GM12878 (cell line): ENCODE results near the gene GREB1. TPM values are rescaled to one million over a fixed set of nuclear protein-coding genes. Genes with fewer than 3 reads are reported as not detected.

ENCODE experiments used
- ATAC-seq: fragments of 200-7000 bp; cut with Tn5 transposase; 3 replicates; pipeline ENCODE4 v1.9.1; 2020; ENCODE audit warnings: mild to moderate bottlenecking, moderate library complexity
- BruUV-seq: library from RNA; stranded (reverse); fragments of 400-500 nt; replicated peaks from 2 replicates; lab custom pipeline; 2021; lab: Mats Ljungman, UMichigan
- CTCF ChIA-PET: fragments of 300-600 bp; sonication (Branson Sonifier 250); formaldehyde crosslinking; extraction: SDS; loops from one replicate; lab custom pipeline; 2021; ENCODE audit warnings: inconsistent platforms; lab: Yijun Ruan, JAX
- POLR2A ChIA-PET: fragments of 350-600 bp; formaldehyde crosslinking; extraction: SDS; loops from one replicate; lab custom pipeline; 2021; ENCODE audit warnings: inconsistent platforms; lab: Charles Lee
- RAD21 ChIA-PET: fragments of 300-600 bp; sonication (Branson Sonifier 250); formaldehyde crosslinking; loops from one replicate; lab custom pipeline; 2023; ENCODE audit warnings: antibody characterized with exemption; ENCODE audit not compliant: unreplicated experiment; lab: Charles Lee
- SMC1A ChIA-PET: fragments of 300-600 bp; sonication (Branson Sonifier 250); formaldehyde crosslinking; loops from one replicate; lab custom pipeline; 2023; ENCODE audit not compliant: unreplicated experiment, uncharacterized antibody; lab: Charles Lee
- DNase-seq: peaks from one replicate; pipeline ENCODE4 v3.0.0-alpha.2; 2011; ENCODE audit warnings: low read depth, low spot score
- FAIRE-seq: peaks from 3 replicates; lab custom pipeline; 2011; peaks lifted over from hg19 to GRCh38; lab: Jason Lieb, UNC
- H2AFZ ChIP-seq: 2 replicates; pipeline ENCODE4 v1.6.0; 2011; ENCODE audit warnings: low read depth, low read length, control low read depth; ENCODE audit not compliant: control insufficient read depth
- H3K27ac ChIP-seq: 2 replicates; pipeline ENCODE4 v1.5.1; 2011; ENCODE audit warnings: control low read depth; ENCODE audit not compliant: control insufficient read depth, insufficient read depth
- H3K27me3 ChIP-seq, 2 experiments: replicated peaks in 1 of 2; 2 replicates each; pipeline versions ENCODE4 v1.6.0 to v1.6.1; 2011; ENCODE audit warnings: low read length in 1 of 2; ENCODE audit not compliant: control insufficient read depth in 2 of 2, insufficient read depth in 2 of 2
- H3K36me3 ChIP-seq, 2 experiments: 2 replicates each; pipeline ENCODE4 v1.5.1; 2011; ENCODE audit warnings: low read length in 1 of 2; ENCODE audit not compliant: control insufficient read depth in 2 of 2, insufficient read depth in 2 of 2
- H3K4me1 ChIP-seq: 2 replicates; pipeline ENCODE4 v1.6.1; 2011; ENCODE audit warnings: mild to moderate bottlenecking, low read length, moderate library complexity, mixed read lengths; ENCODE audit not compliant: control insufficient read depth, insufficient read depth
- H3K4me2 ChIP-seq: 2 replicates; pipeline ENCODE4 v1.6.0; 2011; ENCODE audit warnings: control low read depth; ENCODE audit not compliant: control insufficient read depth, insufficient read depth
- H3K4me3 ChIP-seq: fragments of 200-600 bp; sonication (generic); 2 replicates; pipeline ENCODE4 v1.5.1; 2016
- H3K79me2 ChIP-seq: 2 replicates; pipeline ENCODE4 v1.6.0; 2011; ENCODE audit warnings: low read length; ENCODE audit not compliant: control insufficient read depth, insufficient read depth
- H3K9ac ChIP-seq: 2 replicates; pipeline ENCODE4 v1.8.0; 2011; ENCODE audit warnings: low read length, control low read depth, mixed read lengths; ENCODE audit not compliant: control insufficient read depth, insufficient read depth
- H3K9me3 ChIP-seq: replicated peaks from 3 replicates; pipeline ENCODE4 v1.5.1; 2011; ENCODE audit warnings: mild to moderate bottlenecking, low read length; ENCODE audit not compliant: control insufficient read depth, insufficient read depth
- H4K20me1 ChIP-seq: 2 replicates; pipeline ENCODE4 v1.6.0; 2011; ENCODE audit not compliant: control insufficient read depth, insufficient read depth
- CREB1 ChIP-seq: IDR thresholded peaks from 2 replicates; pipeline ENCODE4 v1.6.1; 2012; ENCODE audit warnings: low read depth, mild to moderate bottlenecking, inconsistent platforms
- E2F8 ChIP-seq: fragments of 450-650 bp; IDR thresholded peaks from 2 replicates; pipeline ENCODE4 v1.6.1; 2018; ENCODE audit warnings: mild to moderate bottlenecking, low read depth, moderate library complexity; ENCODE audit not compliant: partially characterized antibody
- ETV6 ChIP-seq, 2 experiments: fragments of 450-650 bp in 1 of 2; IDR thresholded peaks in 1 of 2; conservative IDR thresholded peaks in 1 of 2; 2 replicates each; pipeline ENCODE4 v1.6.1; 2014; ENCODE audit warnings: antibody characterized with exemption in 1 of 2, borderline replicate concordance in 1 of 2, low read depth in 1 of 2, mild to moderate bottlenecking in 1 of 2, moderate library complexity in 1 of 2
- NR2C2 ChIP-seq: IDR thresholded peaks from 2 replicates; pipeline ENCODE4 v1.6.1; 2011; ENCODE audit warnings: borderline replicate concordance, low read depth; ENCODE audit not compliant: control insufficient read depth, insufficient read length
- PKNOX1 ChIP-seq: fragments of 450-650 bp; IDR thresholded peaks from 2 replicates; pipeline ENCODE4 v1.6.1; 2016; ENCODE audit warnings: mild to moderate bottlenecking
- SMAD1 ChIP-seq: fragments of 450-650 bp; IDR thresholded peaks from 2 replicates; pipeline ENCODE4 v1.6.1; 2018; ENCODE audit warnings: mild to moderate bottlenecking, low read depth; ENCODE audit not compliant: partially characterized antibody
- TAF1 ChIP-seq: IDR thresholded peaks from 2 replicates; pipeline ENCODE4 v1.6.1; 2011; ENCODE audit warnings: mild to moderate bottlenecking, low read depth, low read length, borderline replicate concordance
- WGBS: methylation state at CpG from one replicate; pipeline ENCODE4 v1.1.6; 2016; ENCODE audit warnings: low lambda C conversion rate; ENCODE audit not compliant: insufficient replicate concordance, insufficient coverage; ENCODE audit errors: missing lambda C conversion rate; 5-methylcytosine and 5-hydroxymethylcytosine counted together
- in situ Hi-C: fragments of 300-500 bp; cut with MboI; formaldehyde crosslinking; loops from 9 replicates; pipeline ENCODE4 v1.14.3; 2018; ENCODE audit warnings: mixed read lengths
- intact Hi-C: fragments of 100-400 bp; cut with micrococcal nuclease; formaldehyde crosslinking; loops from one replicate; pipeline ENCODE4 v1.14.2; 2022; ENCODE audit not compliant: unreplicated experiment
- polyA plus RNA-seq, 11 experiments: library from polyadenylated mRNA; depleted of rRNA in 4 of 11; unstranded in 6 of 11; stranded (reverse) in 5 of 11; fragments of >200 nt; fragmentation: Nextera tagmentation in 4 of 11; fragmentation: Illumina TruSeq in 1 of 11; extraction: Ambion mirVana in 4 of 11; extraction: Trizol in 1 of 11; gene quantifications; 1 replicate in 1 of 11; 2 replicates in 10 of 11; pipeline versions ENCODE4 v1.2.1 to v1.2.3, GENCODE V29; 2011 to 2016; ENCODE audit warnings: inconsistent platforms in 2 of 11, missing spikeins in 2 of 11, low read depth in 1 of 11
- total RNA-seq, 4 experiments: library from RNA; depleted of rRNA in 3 of 4; stranded (reverse); fragments of >200 nt in 3 of 4; fragmentation: Illumina TruSeq in 1 of 4; extraction: Trizol in 1 of 4; gene quantifications; 2 replicates each; pipeline versions ENCODE4 v1.2.1 to v1.2.3, GENCODE V29; 2013 to 2021

Gene GREB1
- total and polyA plus RNA-seq, 10 of the 15 experiments (the other 5 are each of a cell fraction or from before 2014, with no cell fraction given): 0.09 to 2.1 (median 0.37) TPM; not detected in 1

- no peak overlapping the region for H3K9ac ChIP-seq
- no peak overlapping the region for H3K4me2 ChIP-seq
- H3K4me1 ChIP-seq: no peaks in the 10 kb centered on the region
- H2AFZ ChIP-seq: no peak overlapping the region
- DNase-seq: no peak
- BruUV-seq: no TSS peak
- no peaks in the 10 kb centered on the region for H3K9me3 ChIP-seq
- H3K27me3 ChIP-seq: peaks cover 5 to 12% of the 10 kb centered on the region in 2 experiments; a peak in 3 of 4 replicates
- RAD21 ChIA-PET: no interaction called here
- TF ChIP-seq NR2C2: no peak
- no peak for TF ChIP-seq SMAD1
- TF ChIP-seq ETV6 (conservative IDR thresholded peaks at IDR 0.05 in 1 of 2, IDR thresholded peaks at IDR 0.05 in 1 of 2; ENCODE audit: borderline replicate concordance in 1 of 2, low read depth in 1 of 2): no peak
- TF ChIP-seq, all 136 proteins: peak for 0
- no peaks in the 10 kb centered on the region for H3K36me3 ChIP-seq
- H4K20me1 ChIP-seq: no peaks in the 10 kb centered on the region
- WGBS: 44% methylated on average over 7 of the region's 7 CpGs
- H3K4me3 ChIP-seq: no peak overlapping the region
- H3K27ac ChIP-seq: no peak overlapping the region
- no peak for ATAC-seq
- POLR2A ChIA-PET: no interaction called here
- H3K79me2 ChIP-seq: no peaks in the 10 kb centered on the region
- in situ Hi-C loops (no loop called here), intact Hi-C loops (no loop called here)
- no peak for FAIRE-seq
- CTCF ChIA-PET: interaction anchor here (2.3 kb wide), 1 partner anchor 14 kb away, joined by 8 read pairs; no protein-coding TSS in a partner anchor
- SMC1A ChIA-PET: no interaction called here
Measured at GRCh38 chr2:11679016-11679415, 145.2 kb downstream of the GREB1 start.

GRCh38 chr2:11679486-11680181 is 145.8 kb downstream of the GREB1 start:
- no peak overlapping the region for H3K27ac ChIP-seq
- CTCF ChIA-PET: interaction anchor here (1.7 to 2.3 kb wide), 2 partner anchors 13 to 64 kb away, joined by 5 to 8 read pairs; no protein-coding TSS in a partner anchor
- H3K27me3 ChIP-seq: peaks cover 5 to 12% of the 10 kb centered on the region in 2 experiments; a peak in 3 of 4 replicates
- no peak overlapping the region for H3K4me3 ChIP-seq
- SMC1A ChIA-PET: interaction anchor here (1.4 kb wide), 1 partner anchor 202 kb away, joined by 3 read pairs; no protein-coding TSS in a partner anchor
- no peak for TF ChIP-seq PKNOX1
- TF ChIP-seq TAF1: no peak
- no peak for TF ChIP-seq CREB1
- no peak for TF ChIP-seq E2F8
- no peaks in the 10 kb centered on the region for H3K79me2 ChIP-seq
- intact Hi-C loops: no loop called here
- POLR2A ChIA-PET: interaction anchor here (0.5 kb wide), 1 partner anchor 132 kb away, joined by 3 read pairs; no protein-coding TSS in a partner anchor
- no peak for FAIRE-seq
- H3K36me3 ChIP-seq: no peaks in the 10 kb centered on the region
- H3K9ac ChIP-seq: no peak overlapping the region
- no peaks in the 10 kb centered on the region for H4K20me1 ChIP-seq
- ATAC-seq: no peak
- WGBS: 25% methylated on average over 13 of the region's 13 CpGs
- in situ Hi-C loops: no loop called here
- no peaks in the 10 kb centered on the region for H3K4me1 ChIP-seq
- no peak overlapping the region for H2AFZ ChIP-seq
- DNase-seq: no peak
- no peak overlapping the region for H3K4me2 ChIP-seq
- H3K9me3 ChIP-seq: no peaks in the 10 kb centered on the region
- RAD21 ChIA-PET: no interaction called here
- no TSS peak for BruUV-seq
